SK-N-MC (cell line): ENCODE data around the gene CARMIL1.

Source experiments
- EZH2 ChIP-seq: fragments of 200-600 bp; sonication (generic); IDR thresholded peaks from one replicate; pipeline ENCODE4 v1.6.1; 2017; ENCODE audit warnings: antibody characterized with exemption
- FOXP2 ChIP-seq: optimal IDR thresholded peaks from 2 replicates; pipeline ENCODE3; 2011; ENCODE audit warnings: mild to moderate bottlenecking, moderate library complexity; ENCODE audit not compliant: insufficient read depth; ENCODE audit errors: extremely low read length, control extremely low read depth
- POLR2AphosphoS5 ChIP-seq: IDR thresholded peaks from 2 replicates; pipeline ENCODE4 v1.6.1; 2012; ENCODE audit warnings: mild to moderate bottlenecking, low read depth, low read length, borderline replicate concordance

GRCh38 chr6:25468881-25469280 lies 189.7 kb downstream of the CARMIL1 start:
- TF ChIP-seq POLR2AphosphoS5 (no peak), EZH2 (no peak), FOXP2 (no peak)
